Kasumi-1 (cell line): ENCODE results near the gene AK8.
"Not testable (repeated sequence)": the region's sequence is repeated elsewhere in the genome, so short reads cannot be mapped to it uniquely, and the experiment has no call there.

Experiments
- DNase-seq, 2 experiments: peaks; one replicate each; lab custom pipeline; 2025; lab: John Stamatoyannopoulos, UW

Gene AK8

GRCh38 chr9:132742821-132743311, 135.2 kb downstream of the AK8 start:
- no peak for DNase-seq

- no peak for DNase-seq
These were observed 137.4 kb downstream of the AK8 start for GRCh38 chr9:132740526-132741309.

- DNase-seq = no peak
These were observed 138.3 kb downstream of the AK8 start for GRCh38 chr9:132739710-132740310.

GRCh38 chr9:132733260-132733815, 144.7 kb downstream of the AK8 start:
- no peak for DNase-seq

GRCh38 chr9:132732326-132733259, 145.5 kb downstream of the AK8 start:
- DNase-seq = no peak

GRCh38 chr9:132731230-132731629, 146.9 kb downstream of the AK8 start:
- DNase-seq = no peak

GRCh38 chr9:132730054-132731033, 147.7 kb downstream of the AK8 start:
- DNase-seq = no peak

- DNase-seq = no peak
These were observed 148.7 kb downstream of the AK8 start for GRCh38 chr9:132729235-132729890.

GRCh38 chr9:132728497-132728896, 149.6 kb downstream of the AK8 start:
- DNase-seq = no peak

- no peak for DNase-seq
These were observed 150.0 kb downstream of the AK8 start for GRCh38 chr9:132728071-132728470.

- no peak for DNase-seq
These were observed 151.4 kb downstream of the AK8 start for GRCh38 chr9:132726576-132727130.

- DNase-seq = no peak
These were observed 152.8 kb downstream of the AK8 start for GRCh38 chr9:132725306-132725705.

GRCh38 chr9:132723809-132724208, 154.3 kb downstream of the AK8 start:
- no peak for DNase-seq

- no peak for DNase-seq
These were observed 155.5 kb downstream of the AK8 start for GRCh38 chr9:132722564-132723065.

GRCh38 chr9:132721661-132722060, 156.4 kb downstream of the AK8 start:
- DNase-seq = no peak

- DNase-seq = not testable (repeated sequence)
These were observed 159.6 kb downstream of the AK8 start for GRCh38 chr9:132718381-132718928.

- no peak for DNase-seq
These were observed 160.6 kb downstream of the AK8 start for GRCh38 chr9:132717326-132717945.

- no peak for DNase-seq
These were observed 162.1 kb downstream of the AK8 start for GRCh38 chr9:132716007-132716406.

- no peak for DNase-seq
These were observed 165.3 kb downstream of the AK8 start for GRCh38 chr9:132712753-132713152.
